ENCODE measurements around the gene WAPL. TPM values are rescaled to one million over a fixed set of nuclear protein-coding genes. Genes with fewer than 3 reads are reported as not detected.

WAPL gene
- polyA plus RNA-seq, 1 experiment = 24.5 TPM

DNA sequence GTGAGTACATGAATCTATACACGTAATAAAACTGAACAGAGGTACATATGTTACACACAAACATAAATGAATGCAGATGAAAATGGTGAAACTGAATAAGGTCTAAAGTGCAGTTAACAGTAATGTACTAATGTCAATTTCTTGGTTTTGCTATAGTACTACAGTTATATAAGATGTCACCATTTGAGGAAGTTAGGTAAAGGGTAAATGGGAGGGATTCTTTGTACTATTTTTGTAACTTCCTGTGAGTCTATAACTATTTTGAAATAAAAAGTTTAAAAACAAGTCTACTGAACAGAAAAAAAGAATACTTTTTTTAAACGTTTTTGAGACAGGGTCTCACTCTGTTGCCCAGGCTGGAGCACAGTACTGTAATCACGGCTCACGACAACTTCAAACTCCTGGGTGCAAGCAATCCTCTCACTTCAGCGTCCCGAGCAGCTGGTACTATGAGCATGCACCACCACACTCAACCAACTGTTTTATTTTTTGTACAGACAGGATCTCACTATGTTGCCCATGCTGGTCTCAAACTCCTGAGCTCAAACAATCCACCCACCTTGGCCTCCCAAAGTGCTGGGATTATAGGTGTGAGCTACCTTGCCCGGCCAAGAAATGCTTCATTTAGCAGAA is 71.5 kb downstream of the WAPL start:
- CTCF ChIA-PET = no interaction called here
- DNase-seq (ENCODE audit: low read depth, low spot score) = no peak
- Histone ChIP-seq H3K4me3 (ENCODE audit: low read depth, low read length) (no peak overlapping the region), H3K9me3 (ENCODE audit: control insufficient read depth, insufficient read depth, low read length) (no peaks in the 10 kb centered on the region), H3K27me3 (ENCODE audit: control insufficient read depth, insufficient read depth, low read length) (no peaks in the 10 kb centered on the region), H3K27ac (ENCODE audit: low read depth, low read length) (no peak overlapping the region)
- POLR2A ChIA-PET = no interaction called here
- TF ChIP-seq, protein P1, sequence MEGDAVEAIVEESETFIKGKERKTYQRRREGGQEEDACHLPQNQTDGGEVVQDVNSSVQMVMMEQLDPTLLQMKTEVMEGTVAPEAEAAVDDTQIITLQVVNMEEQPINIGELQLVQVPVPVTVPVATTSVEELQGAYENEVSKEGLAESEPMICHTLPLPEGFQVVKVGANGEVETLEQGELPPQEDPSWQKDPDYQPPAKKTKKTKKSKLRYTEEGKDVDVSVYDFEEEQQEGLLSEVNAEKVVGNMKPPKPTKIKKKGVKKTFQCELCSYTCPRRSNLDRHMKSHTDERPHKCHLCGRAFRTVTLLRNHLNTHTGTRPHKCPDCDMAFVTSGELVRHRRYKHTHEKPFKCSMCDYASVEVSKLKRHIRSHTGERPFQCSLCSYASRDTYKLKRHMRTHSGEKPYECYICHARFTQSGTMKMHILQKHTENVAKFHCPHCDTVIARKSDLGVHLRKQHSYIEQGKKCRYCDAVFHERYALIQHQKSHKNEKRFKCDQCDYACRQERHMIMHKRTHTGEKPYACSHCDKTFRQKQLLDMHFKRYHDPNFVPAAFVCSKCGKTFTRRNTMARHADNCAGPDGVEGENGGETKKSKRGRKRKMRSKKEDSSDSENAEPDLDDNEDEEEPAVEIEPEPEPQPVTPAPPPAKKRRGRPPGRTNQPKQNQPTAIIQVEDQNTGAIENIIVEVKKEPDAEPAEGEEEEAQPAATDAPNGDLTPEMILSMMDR (IDR thresholded peaks at IDR 0.05; ENCODE audit: low read depth, low read length) = no peak

DNA sequence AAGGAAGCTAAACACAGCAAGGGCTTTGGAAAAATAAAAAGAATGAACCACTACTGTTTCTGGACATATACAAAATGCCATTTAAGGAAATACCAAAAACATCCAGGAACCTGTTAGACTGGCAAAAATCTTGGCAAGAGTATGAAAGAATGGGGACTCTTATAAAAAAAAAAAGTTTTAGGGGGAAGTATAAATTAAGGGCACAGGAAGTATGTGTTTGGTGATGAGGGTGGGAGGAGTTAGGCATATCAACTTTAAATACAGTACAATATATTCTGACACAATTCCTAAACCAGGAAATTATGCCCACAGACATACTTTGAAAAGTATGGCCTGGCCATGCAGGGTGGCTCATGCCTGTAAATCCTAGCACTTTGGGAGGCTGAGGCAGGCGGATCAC is 74.2 kb downstream of the WAPL start:
- ChIA-PET CTCF (no interaction called here), POLR2A (no interaction called here)

DNA sequence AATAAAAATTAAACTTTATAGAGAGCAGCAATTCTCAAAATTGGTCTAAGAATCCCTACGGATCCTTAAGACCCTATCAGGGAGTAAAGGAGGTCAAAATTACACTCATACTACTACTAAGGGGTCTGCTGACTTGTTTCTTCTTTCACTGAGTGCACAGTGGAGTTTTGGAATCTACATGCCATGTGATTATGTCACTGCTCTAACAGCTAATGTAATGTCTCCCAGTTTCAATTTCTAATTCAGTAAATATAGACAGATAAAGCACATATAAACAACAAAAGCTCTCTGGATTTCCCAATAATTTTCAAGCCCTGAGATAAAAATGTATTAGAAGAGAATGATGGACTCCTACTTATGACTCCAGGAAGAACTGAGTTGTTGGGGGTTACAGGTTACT is 74.6 kb downstream of the WAPL start:
- Histone ChIP-seq H3K9me3 (ENCODE audit: control insufficient read depth, insufficient read depth, low read length) (no peaks in the 10 kb centered on the region; the same call in 1 of the 2 replicates), H3K27ac (ENCODE audit: low read depth, low read length) (no peak overlapping the region), H3K27me3 (ENCODE audit: control insufficient read depth, insufficient read depth, low read length) (no peaks in the 10 kb centered on the region), H3K4me3 (ENCODE audit: low read depth, low read length) (no peak overlapping the region)
- no peak for DNase-seq (ENCODE audit: low read depth, low spot score)
- POLR2A ChIA-PET = no interaction called here
- TF ChIP-seq, protein P1 (IDR thresholded peaks at IDR 0.05; ENCODE audit: low read depth, low read length) = no peak
- CTCF ChIA-PET = no interaction called here

More for the DNA sequence above, 74.2 kb downstream of the WAPL start:
- Histone ChIP-seq H3K27ac (ENCODE audit: low read depth, low read length) (no peak overlapping the region), H3K4me3 (ENCODE audit: low read depth, low read length) (no peak overlapping the region), H3K27me3 (ENCODE audit: control insufficient read depth, insufficient read depth, low read length) (no peaks in the 10 kb centered on the region), H3K9me3 (ENCODE audit: control insufficient read depth, insufficient read depth, low read length) (no peaks in the 10 kb centered on the region; the same call in 1 of the 2 replicates)
- DNase-seq (ENCODE audit: low read depth, low spot score) = no peak
- TF ChIP-seq, protein P1 (IDR thresholded peaks at IDR 0.05; ENCODE audit: low read depth, low read length) = no peak

DNA sequence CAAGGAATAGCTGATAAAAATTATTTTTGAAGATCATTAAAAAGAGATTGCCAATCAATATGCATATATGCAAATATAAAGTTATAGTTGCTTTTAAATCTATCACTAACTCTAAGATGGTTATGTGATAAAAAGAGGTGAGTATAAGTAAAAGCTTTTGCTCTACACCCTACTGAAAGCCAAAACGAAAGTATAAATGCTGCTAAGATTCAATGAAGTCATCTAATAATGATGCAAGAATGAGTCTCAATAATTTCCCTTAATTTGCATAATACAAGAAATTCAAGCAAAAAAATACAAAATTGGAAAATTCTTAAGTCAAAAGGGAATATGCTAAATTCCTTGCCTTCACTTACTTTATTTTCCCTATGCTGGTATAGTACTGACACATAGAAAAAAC is 75.2 kb downstream of the WAPL start:
- ChIA-PET CTCF (no interaction called here), POLR2A (no interaction called here)
- TF ChIP-seq, protein P1 (IDR thresholded peaks at IDR 0.05; ENCODE audit: low read depth, low read length) = no peak
- no peak overlapping the region for H3K4me3 ChIP-seq (ENCODE audit: low read depth, low read length)
- no peak for DNase-seq (ENCODE audit: low read depth, low spot score)
- no peak overlapping the region for H3K27ac ChIP-seq (ENCODE audit: low read depth, low read length)
- H3K9me3 ChIP-seq (ENCODE audit: control insufficient read depth, insufficient read depth, low read length) = no peaks in the 10 kb centered on the region; the same call in 1 of the 2 replicates
- H3K27me3 ChIP-seq (ENCODE audit: control insufficient read depth, insufficient read depth, low read length) = no peaks in the 10 kb centered on the region

DNA sequence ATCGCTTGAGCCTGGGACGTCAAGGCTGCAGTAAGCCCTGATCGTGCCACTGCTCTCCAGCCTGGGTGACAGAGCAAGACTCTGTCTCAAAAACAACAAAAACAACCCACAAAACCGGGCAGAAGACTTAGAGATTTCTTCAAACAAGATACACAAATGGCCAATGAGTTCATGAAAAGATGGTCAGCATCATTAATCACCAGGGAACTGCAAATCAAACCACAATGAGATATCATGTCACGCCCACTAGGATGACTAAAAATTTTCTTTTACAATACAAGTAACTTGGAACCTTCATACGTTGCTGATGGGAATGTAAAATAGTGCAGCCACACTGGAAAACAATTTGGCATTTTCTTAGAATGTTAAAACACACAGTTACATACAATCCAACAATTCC is 77.7 kb downstream of the WAPL start:
- Histone ChIP-seq H3K27ac (ENCODE audit: low read depth, low read length) (no peak overlapping the region), H3K9me3 (ENCODE audit: control insufficient read depth, insufficient read depth, low read length) (no peaks in the 10 kb centered on the region; the same call in 1 of the 2 replicates), H3K4me3 (ENCODE audit: low read depth, low read length) (no peak overlapping the region), H3K27me3 (ENCODE audit: control insufficient read depth, insufficient read depth, low read length) (no peaks in the 10 kb centered on the region)
- TF ChIP-seq, protein P1 (IDR thresholded peaks at IDR 0.05; ENCODE audit: low read depth, low read length) = no peak
- ChIA-PET CTCF (no interaction called here), POLR2A (interaction anchor here (0.6 kb wide), 1 partner anchor 86 kb away, joined by 8 read pairs; no protein-coding TSS in a partner anchor)
- no peak for DNase-seq (ENCODE audit: low read depth, low spot score)

Measured in AG04450 (cell line).